ENCODE results near the gene GMPR2. TPM values are rescaled to one million over a fixed set of nuclear protein-coding genes. Genes with fewer than 3 reads are reported as not detected.

The GMPR2 gene
- total and polyA plus RNA-seq, 11 donors = 23.9 to 55.9 (median 31.5) TPM

GRCh38 chr14:24269910-24270536, 37.3 kb downstream of the GMPR2 start:
- intact Hi-C loops (cut with DNase I) = loop anchor here in 1 of 10 donors (2.0 kb wide), 1 partner anchor 25 kb away; no protein-coding TSS in a partner anchor
- DNase-seq = no peak
- H3K27ac ChIP-seq = no peak overlapping the region
- TF ChIP-seq CTCF (IDR thresholded peaks at IDR 0.05) = no peak
- TF ChIP-seq POLR2A (IDR thresholded peaks at IDR 0.05) = no peak
- H3K36me3 ChIP-seq = peaks cover 0 to 46% (median 30%) of the 10 kb centered on the region in 9 donors
- ATAC-seq = no peak
- H3K27me3 ChIP-seq = no peaks in the 10 kb centered on the region
- H3K9me3 ChIP-seq = no peaks in the 10 kb centered on the region
- no peak overlapping the region for H3K4me3 ChIP-seq
- H3K4me1 ChIP-seq = peaks cover 0 to 37% (median 12%) of the 10 kb centered on the region in 12 donors
- WGBS, 4 donors = 90 to 97% (median 97%) methylated on average over 14 of the region's 14 CpGs

- ATAC-seq (no peak), DNase-seq (no peak)
- H3K9me3 ChIP-seq = no peaks in the 10 kb centered on the region
- H3K27ac ChIP-seq = peak overlapping the region; percentile 88 to 99 (median 98)
- H3K27me3 ChIP-seq = no peaks in the 10 kb centered on the region
- intact Hi-C loops (cut with DNase I) = loop anchor here in 2 of 10 donors (1.0 to 2.0 kb wide), 3 partner anchors 26 to 29 kb away; partner anchors contain the start of genes DHRS1 (in 1 of the 2), NOP9 (in 1 of the 2) and TINF2 (in 1 of the 2)
- peak overlapping the region; percentile 67 to 98 (median 86) for H3K4me3 ChIP-seq
- WGBS, 4 donors = 13 to 25% (median 19%) methylated on average over 8 to 13 of the region's 13 CpGs
- peaks cover 0 to 42% (median 12%) of the 10 kb centered on the region in 12 donors for H3K4me1 ChIP-seq
- TF ChIP-seq CTCF (IDR thresholded peaks at IDR 0.05) = no peak
- no peak for TF ChIP-seq POLR2A (IDR thresholded peaks at IDR 0.05)
- H3K36me3 ChIP-seq = peaks cover 0 to 43% (median 29%) of the 10 kb centered on the region in 9 donors
Observed at GRCh38 chr14:24270537-24271133, 37.9 kb downstream of the GMPR2 start.

- TF ChIP-seq CTCF (IDR thresholded peaks at IDR 0.05) (peak; percentile 60 to 95 (median 78)), POLR2A (IDR thresholded peaks at IDR 0.05) (peak in 1 of 2 donors; percentile 71)
- intact Hi-C loops (cut with DNase I) = loop anchor here in 2 of 10 donors (1.0 to 2.0 kb wide), 3 partner anchors 26 to 29 kb away; partner anchors contain the start of genes DHRS1 (in 1 of the 2), NOP9 (in 1 of the 2) and TINF2 (in 1 of the 2)
- peak; percentile 91 to 96 (median 95) for ATAC-seq
- 1% methylated on average over 9 to 61 of the region's 61 CpGs for WGBS, 4 donors
- Histone ChIP-seq H3K4me1 (peaks cover 0 to 47% (median 12%) of the 10 kb centered on the region in 12 donors), H3K4me3 (peak within 1 kb of the TSS; percentile 67 to 98 (median 86)), H3K27me3 (no peaks in the 10 kb centered on the region), H3K27ac (peak within 1 kb of the TSS; percentile 88 to 99 (median 98)), H3K9me3 (no peaks in the 10 kb centered on the region), H3K36me3 (peaks cover 0 to 36% (median 24%) of the 10 kb centered on the region in 9 donors)
- peak; percentile 89 to 94 (median 90) for DNase-seq
Observed at GRCh38 chr14:24271134-24271833, 38.6 kb downstream of the GMPR2 start, which contains the start of gene RABGGTA. TSS of gene RABGGTA (minus strand) at chr14:24271597. CDS start at chr14:24271115, 482 bp downstream.
